Skeletal muscle satellite cell (primary cell): Measurements from ENCODE around the gene FFAR1. TPM values are rescaled to one million over a fixed set of nuclear protein-coding genes. Genes with fewer than 3 reads are reported as not detected.

Experiments used
- H3K27me3 ChIP-seq: 2 replicates; pipeline ENCODE4 v1.7.0; 2013; ENCODE audit warnings: low read length; ENCODE audit not compliant: control insufficient read depth, insufficient read depth
- H3K36me3 ChIP-seq: 2 replicates; pipeline ENCODE4 v1.7.0; 2013; ENCODE audit warnings: mild to moderate bottlenecking, control low read depth, low read length; ENCODE audit not compliant: insufficient read depth
- H3K4me1 ChIP-seq: 2 replicates; pipeline ENCODE4 v1.7.0; 2013; ENCODE audit warnings: low read length; ENCODE audit not compliant: control insufficient read depth, insufficient read depth
- H3K4me2 ChIP-seq: 2 replicates; pipeline ENCODE4 v1.7.0; 2013; ENCODE audit warnings: mild to moderate bottlenecking, low read length
- H3K4me3 ChIP-seq: 2 replicates; pipeline ENCODE4 v1.7.0; 2013; ENCODE audit warnings: low read length
- H3K9ac ChIP-seq: 2 replicates; pipeline ENCODE4 v1.7.0; 2013; ENCODE audit warnings: mild to moderate bottlenecking, low read depth, low read length, moderate library complexity
- H3K9me3 ChIP-seq: replicated peaks from 2 replicates; pipeline ENCODE4 v1.7.0; 2013; ENCODE audit warnings: mild to moderate bottlenecking, control low read depth, low read length
- total RNA-seq: library from RNA; depleted of rRNA; stranded (reverse); fragments of >200 nt; gene quantifications from 2 replicates; pipeline ENCODE4 v1.2.3, GENCODE V29; 2012; rRNA removed

FFAR1 gene, protein sequence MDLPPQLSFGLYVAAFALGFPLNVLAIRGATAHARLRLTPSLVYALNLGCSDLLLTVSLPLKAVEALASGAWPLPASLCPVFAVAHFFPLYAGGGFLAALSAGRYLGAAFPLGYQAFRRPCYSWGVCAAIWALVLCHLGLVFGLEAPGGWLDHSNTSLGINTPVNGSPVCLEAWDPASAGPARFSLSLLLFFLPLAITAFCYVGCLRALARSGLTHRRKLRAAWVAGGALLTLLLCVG (N-terminal part only)
- not detected in 2 replicates for total RNA-seq

DNA sequence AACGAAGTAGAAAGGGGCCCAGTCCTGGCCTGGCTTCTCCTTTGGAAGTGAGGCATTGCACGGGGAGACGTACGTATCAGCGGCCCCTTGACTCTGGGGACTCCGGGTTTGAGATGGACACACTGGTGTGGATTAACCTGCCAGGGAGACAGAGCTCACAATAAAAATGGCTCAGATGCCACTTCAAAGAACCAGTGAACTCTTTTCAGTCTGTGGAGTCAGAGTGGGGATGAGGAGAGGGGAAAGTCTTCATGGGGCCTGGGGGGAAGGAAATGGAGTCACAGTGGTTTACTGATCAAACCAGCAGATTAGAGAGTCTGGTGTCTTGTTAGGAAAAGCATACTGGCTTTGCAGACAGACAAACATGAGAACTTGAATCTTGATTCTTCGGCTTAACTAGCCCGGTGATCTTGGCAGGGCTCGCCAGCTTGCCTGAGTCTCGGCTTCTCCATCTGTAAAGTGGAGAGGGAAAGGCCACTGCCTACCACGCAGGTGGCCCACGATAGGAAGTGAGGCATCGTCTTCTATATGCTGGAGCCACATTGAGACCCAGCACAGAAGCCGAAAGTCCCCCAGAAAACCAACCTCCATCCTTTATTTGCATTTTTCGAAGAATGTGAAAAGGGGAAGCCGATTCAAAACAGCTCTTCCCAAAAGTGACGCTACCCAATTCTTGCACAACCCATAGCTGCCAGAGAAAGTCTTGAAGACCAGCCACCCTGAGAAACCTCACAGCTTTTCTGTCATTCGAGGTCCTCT lies at the start of gene FFAR1:
Gene FFAR1, plus strand, starts transcription at position 732 of the 759 bp plus-strand sequence. CDS start 3,650 bp downstream, outside the sequence.
- Histone ChIP-seq H3K36me3 (no peaks in the 10 kb centered on the region), H3K4me3 (no peak within 1 kb of the TSS), H3K4me2 (no peak within 1 kb of the TSS), H3K27me3 (peaks cover 38% of the 10 kb centered on the region), H3K9me3 (no peaks in the 10 kb centered on the region), H3K9ac (no peak within 1 kb of the TSS), H3K4me1 (no peaks in the 10 kb centered on the region)

- Histone ChIP-seq H3K4me2 (no peak overlapping the region), H3K9me3 (no peaks in the 10 kb centered on the region), H3K4me1 (no peaks in the 10 kb centered on the region)
Measured at GRCh38 chr19:35297922-35298321, 49.8 kb upstream of the FFAR1 start.

GRCh38 chr19:35298561-35298972 lies 49.1 kb upstream of the FFAR1 start:
- Histone ChIP-seq H3K27me3 (peaks cover 40% of the 10 kb centered on the region), H3K9me3 (no peaks in the 10 kb centered on the region), H3K9ac (no peak overlapping the region), H3K4me3 (no peak overlapping the region), H3K36me3 (no peaks in the 10 kb centered on the region), H3K4me1 (no peaks in the 10 kb centered on the region), H3K4me2 (no peak overlapping the region)

More at GRCh38 chr19:35297922-35298321, 49.8 kb upstream of the FFAR1 start:
- Histone ChIP-seq H3K36me3 (no peaks in the 10 kb centered on the region), H3K27me3 (peaks cover 42% of the 10 kb centered on the region), H3K4me3 (no peak overlapping the region), H3K9ac (no peak overlapping the region)

- Histone ChIP-seq H3K4me2 (no peak overlapping the region), H3K36me3 (no peaks in the 10 kb centered on the region), H3K4me3 (no peak overlapping the region), H3K9ac (no peak overlapping the region), H3K9me3 (no peaks in the 10 kb centered on the region), H3K4me1 (no peaks in the 10 kb centered on the region), H3K27me3 (peaks cover 29% of the 10 kb centered on the region)
Measured at GRCh38 chr19:35299523-35300338, 48.0 kb upstream of the FFAR1 start.

GRCh38 chr19:35300339-35300649 lies 47.4 kb upstream of the FFAR1 start:
- no peak overlapping the region for H3K9ac ChIP-seq

DNA sequence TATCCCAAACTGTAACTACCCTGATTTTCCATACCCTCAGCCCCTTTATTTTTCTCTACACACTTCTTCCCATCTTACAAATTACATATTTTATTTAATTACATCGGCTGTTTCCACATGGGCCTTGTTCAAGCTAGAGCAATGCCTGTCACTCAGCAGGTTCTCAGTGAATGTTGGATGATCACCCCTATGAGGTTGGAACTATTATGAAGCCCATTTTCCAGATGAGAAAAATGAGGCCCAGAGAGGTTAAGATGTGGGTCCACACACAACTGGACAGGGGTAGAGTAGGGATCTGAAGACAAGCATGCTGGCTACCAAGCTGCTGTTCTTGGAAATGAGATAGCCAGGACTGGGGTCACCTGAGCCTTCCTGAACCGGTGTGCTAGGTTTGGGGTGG lies 45.7 kb upstream of the FFAR1 start:
- Histone ChIP-seq H3K27me3 (peaks cover 16% of the 10 kb centered on the region), H3K4me1 (no peaks in the 10 kb centered on the region), H3K36me3 (no peaks in the 10 kb centered on the region), H3K9ac (no peak overlapping the region), H3K9me3 (no peaks in the 10 kb centered on the region), H3K4me3 (no peak overlapping the region), H3K4me2 (no peak overlapping the region)

More at GRCh38 chr19:35300339-35300649, 47.4 kb upstream of the FFAR1 start:
- Histone ChIP-seq H3K4me3 (no peak overlapping the region), H3K9me3 (no peaks in the 10 kb centered on the region), H3K27me3 (peaks cover 24% of the 10 kb centered on the region), H3K4me1 (no peaks in the 10 kb centered on the region), H3K4me2 (no peak overlapping the region), H3K36me3 (no peaks in the 10 kb centered on the region)

DNA sequence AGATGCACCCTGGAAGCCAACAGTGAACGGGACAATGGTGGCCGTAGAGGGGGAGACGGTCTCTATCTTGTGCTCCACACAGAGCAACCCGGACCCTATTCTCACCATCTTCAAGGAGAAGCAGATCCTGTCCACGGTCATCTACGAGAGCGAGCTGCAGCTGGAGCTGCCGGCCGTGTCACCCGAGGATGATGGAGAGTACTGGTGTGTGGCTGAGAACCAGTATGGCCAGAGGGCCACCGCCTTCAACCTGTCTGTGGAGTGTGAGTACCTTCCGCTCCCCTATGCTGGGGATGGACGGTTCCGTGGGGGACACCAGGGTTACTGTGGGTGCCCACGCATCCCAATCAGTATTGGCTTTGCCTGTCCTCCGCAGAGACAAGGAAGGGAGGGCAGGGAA lies 45.3 kb upstream of the FFAR1 start:
- H3K36me3 ChIP-seq = no peaks in the 10 kb centered on the region
- no peaks in the 10 kb centered on the region for H3K9me3 ChIP-seq
- H3K9ac ChIP-seq = no peak overlapping the region
- H3K4me3 ChIP-seq = no peak overlapping the region
- H3K4me2 ChIP-seq = no peak overlapping the region
- H3K4me1 ChIP-seq = no peaks in the 10 kb centered on the region
- peaks cover 19% of the 10 kb centered on the region for H3K27me3 ChIP-seq

DNA sequence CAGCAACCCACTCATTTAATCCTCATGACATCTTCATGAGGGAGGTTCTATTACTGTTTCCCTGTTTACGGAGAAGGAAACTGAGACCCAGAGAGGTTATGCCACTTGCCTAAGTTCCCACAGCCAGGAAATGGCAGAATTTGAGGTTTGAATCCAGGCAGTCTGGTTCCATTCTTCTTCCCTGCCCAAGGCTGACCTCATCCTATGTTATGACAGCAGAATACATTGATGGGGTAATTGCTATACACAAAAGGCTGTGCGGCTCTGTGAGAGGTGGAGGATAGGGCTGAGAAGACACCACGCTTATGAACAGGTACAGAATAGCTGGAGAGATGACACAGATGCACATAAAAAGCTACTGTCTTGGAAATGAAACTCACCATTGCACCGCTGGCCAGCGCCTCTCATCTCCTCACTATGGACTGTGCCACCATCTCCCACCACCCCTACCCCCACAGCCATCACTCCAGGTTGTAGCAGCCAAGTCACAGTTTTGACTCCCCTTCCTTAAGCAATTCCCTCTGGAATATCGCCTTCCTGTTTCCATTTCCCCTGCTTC lies 44.3 kb upstream of the FFAR1 start:
- H3K4me2 ChIP-seq = no peak overlapping the region
- no peak overlapping the region for H3K4me3 ChIP-seq
- peaks cover 19% of the 10 kb centered on the region for H3K27me3 ChIP-seq
- no peak overlapping the region for H3K9ac ChIP-seq
- no peaks in the 10 kb centered on the region for H3K36me3 ChIP-seq
- no peaks in the 10 kb centered on the region for H3K4me1 ChIP-seq
- no peaks in the 10 kb centered on the region for H3K9me3 ChIP-seq

DNA sequence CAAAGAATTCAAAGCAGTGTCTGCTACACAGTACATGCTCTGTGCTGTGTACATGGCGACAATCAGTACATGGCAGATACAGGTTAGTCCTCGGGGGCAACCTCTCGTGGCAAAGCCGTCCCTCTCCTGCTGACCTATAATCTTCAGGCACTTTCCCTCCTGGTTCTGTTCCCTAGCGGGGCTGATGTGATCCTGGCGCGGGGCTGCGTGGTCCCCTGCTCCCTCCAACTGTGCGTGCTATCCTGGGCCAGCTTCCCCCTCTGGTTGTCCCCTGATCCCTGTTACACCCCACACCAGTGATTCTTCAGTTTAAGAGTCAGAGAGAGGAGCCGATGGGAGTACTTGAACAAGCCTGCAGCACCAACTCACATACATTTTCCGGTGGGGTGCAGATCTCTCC lies 43.7 kb upstream of the FFAR1 start:
- H3K4me1 ChIP-seq = no peaks in the 10 kb centered on the region
- no peaks in the 10 kb centered on the region for H3K9me3 ChIP-seq
- peaks cover 24% of the 10 kb centered on the region for H3K27me3 ChIP-seq
- no peak overlapping the region for H3K4me3 ChIP-seq
- H3K9ac ChIP-seq = no peak overlapping the region
- no peaks in the 10 kb centered on the region for H3K36me3 ChIP-seq
- H3K4me2 ChIP-seq = no peak overlapping the region

DNA sequence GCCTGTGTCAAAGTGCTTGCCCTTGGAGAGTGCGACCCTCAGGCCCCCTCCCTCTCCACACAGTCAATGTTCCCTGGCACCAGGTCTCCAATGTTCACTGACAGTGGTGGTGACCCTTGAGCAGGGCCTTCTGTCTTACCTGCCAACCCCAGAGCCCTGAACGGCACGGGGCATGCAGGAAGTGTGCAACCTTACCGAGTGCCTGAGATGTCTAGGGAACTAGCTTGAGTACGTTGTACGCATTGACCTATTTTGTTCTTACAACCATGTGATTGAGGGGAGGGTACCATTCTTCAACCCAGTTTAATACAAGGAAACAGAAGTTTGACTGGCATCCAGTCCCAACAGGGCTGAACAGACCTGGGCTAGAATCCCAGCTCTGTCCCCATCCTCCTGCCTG lies 42.5 kb upstream of the FFAR1 start:
- peaks cover 28% of the 10 kb centered on the region for H3K27me3 ChIP-seq
- H3K9ac ChIP-seq = no peak overlapping the region
- H3K9me3 ChIP-seq = no peaks in the 10 kb centered on the region
- no peak overlapping the region for H3K4me3 ChIP-seq
- no peaks in the 10 kb centered on the region for H3K4me1 ChIP-seq
- H3K36me3 ChIP-seq = no peaks in the 10 kb centered on the region
- H3K4me2 ChIP-seq = no peak overlapping the region
